ENCODE measurements around the gene MPP2.
"Not testable (repeated sequence)": the region's sequence is repeated elsewhere in the genome, so short reads cannot be mapped to it uniquely, and the experiment has no call there.

MPP2 gene

DNA sequence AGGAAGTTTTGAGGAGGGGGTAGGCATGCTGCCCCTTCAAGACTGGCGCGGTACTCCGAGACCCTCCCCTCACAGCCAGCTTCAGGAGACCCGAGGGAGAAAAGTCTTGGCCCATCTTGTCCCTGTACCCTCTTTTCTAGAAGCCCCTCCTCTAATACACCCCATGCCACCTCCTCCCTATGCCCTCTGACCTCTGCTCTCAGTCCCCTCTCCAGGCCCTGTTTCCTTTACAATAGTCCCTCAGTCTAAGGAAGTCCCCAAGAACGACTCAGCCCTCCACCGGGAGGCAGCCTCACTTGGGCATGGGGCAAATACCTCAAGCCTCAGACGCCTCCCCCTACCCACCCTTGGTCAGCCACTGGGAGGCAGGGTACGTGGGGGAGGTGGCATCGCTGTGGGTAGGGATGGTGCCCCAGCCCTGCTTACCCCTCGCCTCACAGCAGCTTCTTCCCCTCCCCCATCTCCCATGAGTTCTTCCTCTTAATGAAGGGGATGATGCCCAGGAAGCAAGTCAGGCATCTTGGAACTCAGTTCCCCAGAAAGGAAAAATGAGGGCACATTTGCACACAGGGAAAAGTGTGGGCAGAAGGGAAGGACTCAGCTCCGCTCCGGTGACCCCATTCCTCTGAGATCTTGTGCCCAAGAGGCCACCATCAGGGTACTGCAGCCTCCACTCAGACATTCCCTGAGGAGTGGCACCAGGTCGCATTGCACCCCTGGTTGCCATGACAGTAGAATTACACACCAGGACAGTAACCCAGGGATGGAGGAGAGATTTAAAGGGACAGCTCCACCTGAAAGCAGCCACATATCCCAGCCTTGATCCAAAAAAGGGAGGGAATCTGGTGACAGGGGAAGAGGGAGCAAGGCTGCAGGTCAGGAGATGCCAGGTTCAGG lies 6.2 kb downstream of the MPP2 start:
- DNase-seq = no peak

GRCh38 chr17:43900183-43900857 lies 7.0 kb downstream of the MPP2 start:
- peak; percentile 79 for DNase-seq

DNA sequence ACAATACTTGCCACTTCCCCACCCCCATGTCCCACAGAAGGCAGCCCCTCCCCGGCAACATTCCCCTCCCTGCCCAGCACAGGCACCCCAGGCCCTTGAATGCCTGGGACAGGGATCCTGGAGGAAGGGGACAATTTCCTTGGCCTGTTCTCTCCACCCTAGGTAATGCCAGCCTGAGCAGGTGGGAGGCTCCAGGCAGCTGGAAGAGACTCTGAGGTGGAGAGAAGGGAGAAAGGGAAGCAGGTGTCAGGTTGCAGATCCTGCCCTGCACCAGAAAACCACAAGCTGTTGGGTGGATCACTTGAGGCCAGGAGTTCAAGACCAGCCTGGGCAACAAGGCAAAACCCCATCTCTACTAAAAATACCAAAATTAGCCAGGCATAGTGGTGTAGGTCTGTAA lies 8.9 kb downstream of the MPP2 start:
- no peak for DNase-seq

DNA sequence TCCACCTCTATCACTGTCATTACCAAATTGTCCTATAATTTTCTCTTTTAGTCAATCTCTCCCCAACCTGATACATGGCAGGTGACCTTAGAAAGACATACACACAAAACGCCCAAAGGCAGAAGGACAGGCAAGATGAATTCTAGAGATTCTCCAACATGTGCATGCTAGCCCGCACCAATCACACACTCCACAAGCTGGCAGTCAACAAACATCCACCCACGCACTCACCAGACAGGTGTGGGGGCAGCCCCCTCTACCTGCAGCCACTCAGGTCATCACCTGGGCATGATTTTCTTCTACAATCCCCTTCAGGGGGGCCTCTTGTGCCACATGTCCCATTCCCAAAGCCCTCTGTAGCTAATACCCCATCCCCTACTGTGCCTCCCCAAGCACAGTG lies 9.5 kb downstream of the MPP2 start:
- DNase-seq = no peak

- not testable (repeated sequence) for DNase-seq
Measured at GRCh38 chr17:43894494-43894893, 12.8 kb downstream of the MPP2 start.

DNA sequence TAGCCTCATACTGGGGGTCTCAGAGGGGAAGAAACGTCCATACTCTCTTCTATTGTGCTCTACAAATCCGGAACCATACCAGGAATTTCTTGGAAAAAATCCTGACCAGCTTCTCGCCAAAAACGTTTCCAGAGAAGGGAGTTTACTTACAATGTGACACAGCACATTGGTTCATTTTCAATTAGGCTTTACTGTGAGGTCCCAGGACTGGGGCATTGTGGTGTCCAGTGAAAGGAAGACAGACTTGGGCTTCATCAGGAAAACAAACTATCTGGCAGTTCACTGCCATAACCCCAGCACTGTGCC lies 14.7 kb downstream of the MPP2 start:
- no peak for DNase-seq

GRCh38 chr17:43891851-43892646 lies 15.3 kb downstream of the MPP2 start:
- DNase-seq = no peak

DNA sequence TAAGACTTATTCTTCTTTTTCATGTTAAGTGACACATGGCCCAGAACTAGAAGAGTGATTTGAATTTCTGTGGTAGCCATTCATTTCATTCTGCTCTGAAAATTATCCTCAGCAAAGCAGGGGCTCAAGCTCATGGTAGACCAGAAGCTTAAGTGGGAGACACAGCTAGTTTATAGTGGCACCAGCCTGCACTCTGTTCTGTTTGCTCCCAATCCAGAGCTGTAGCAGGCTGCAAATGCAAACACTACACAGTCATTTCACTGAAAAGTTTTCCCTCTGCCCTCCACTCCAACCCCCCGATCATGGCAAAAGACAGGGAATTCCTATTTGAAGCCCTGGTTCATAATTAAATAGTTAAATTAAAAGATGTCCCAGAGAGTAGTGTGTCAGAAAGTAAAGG lies 17.1 kb downstream of the MPP2 start:
- DNase-seq = no peak

DNA sequence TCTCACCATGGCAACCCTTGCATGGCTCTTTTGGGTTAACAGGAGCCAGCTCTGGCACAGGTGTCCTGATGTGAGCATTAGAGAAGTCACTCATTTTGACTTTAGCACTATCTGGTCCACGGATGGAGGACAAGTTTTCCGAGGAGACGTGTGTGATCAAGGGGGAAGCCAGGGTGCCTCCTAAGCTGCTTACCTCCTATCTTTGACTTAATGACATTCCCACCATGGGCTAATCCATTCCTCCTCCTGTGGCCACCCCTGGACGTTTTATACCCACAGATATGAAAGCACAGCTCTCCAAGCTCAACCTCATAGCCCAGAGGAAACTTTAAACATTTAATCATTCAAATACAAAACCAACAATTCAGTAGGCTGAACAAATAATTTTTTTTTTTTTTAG lies 18.8 kb downstream of the MPP2 start:
- no peak for DNase-seq

- DNase-seq = no peak
Measured at GRCh38 chr17:43882761-43883415, 24.4 kb downstream of the MPP2 start.

- no peak for DNase-seq
Measured at GRCh38 chr17:43881758-43882505, 25.4 kb downstream of the MPP2 start.

GRCh38 chr17:43881181-43881580 lies 26.2 kb downstream of the MPP2 start:
- no peak for DNase-seq

GRCh38 chr17:43880420-43880991 lies 26.8 kb downstream of the MPP2 start:
- DNase-seq = peak; percentile 44

- DNase-seq = no peak
Measured at GRCh38 chr17:43879723-43880419, 27.5 kb downstream of the MPP2 start.

GRCh38 chr17:43878260-43879175 lies 28.8 kb downstream of the MPP2 start:
- DNase-seq = peak; percentile 66

DNA sequence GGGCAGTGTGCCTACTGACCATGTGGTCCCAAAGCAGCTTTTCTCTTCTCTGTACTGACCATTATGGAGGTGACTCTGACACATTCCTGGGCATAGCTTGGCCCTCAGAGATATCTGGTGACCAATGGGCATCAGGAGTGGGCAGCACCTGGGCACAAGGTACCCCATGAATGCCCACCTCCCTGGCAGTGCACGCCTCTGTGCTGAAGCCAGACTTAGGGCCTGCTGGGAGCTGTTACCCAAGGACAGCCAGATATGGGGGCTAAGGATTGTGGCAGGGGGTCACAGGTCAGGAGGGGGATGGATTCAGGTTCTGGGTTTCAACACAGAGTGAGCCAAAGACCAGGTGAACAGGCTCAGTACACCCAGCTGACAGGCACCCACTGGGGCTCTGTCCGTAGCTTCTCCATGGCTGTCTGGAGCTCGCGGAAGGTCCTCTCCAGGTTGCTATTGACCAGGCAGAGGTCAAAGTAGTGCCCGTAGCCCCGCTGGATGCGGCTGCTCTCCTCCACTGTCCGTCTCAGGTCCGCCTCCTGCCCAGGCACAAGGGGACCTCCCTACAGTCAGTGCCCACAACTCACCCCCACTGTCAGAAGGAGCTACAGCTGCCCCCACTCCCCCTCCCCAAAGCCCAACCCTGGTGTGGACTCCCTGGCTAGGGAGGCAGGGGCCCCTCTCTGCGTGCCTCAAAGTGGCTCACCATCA lies 29.7 kb downstream of the MPP2 start:
- no peak for DNase-seq

GRCh38 chr17:43877031-43877430 lies 30.3 kb downstream of the MPP2 start:
- no peak for DNase-seq

DNA sequence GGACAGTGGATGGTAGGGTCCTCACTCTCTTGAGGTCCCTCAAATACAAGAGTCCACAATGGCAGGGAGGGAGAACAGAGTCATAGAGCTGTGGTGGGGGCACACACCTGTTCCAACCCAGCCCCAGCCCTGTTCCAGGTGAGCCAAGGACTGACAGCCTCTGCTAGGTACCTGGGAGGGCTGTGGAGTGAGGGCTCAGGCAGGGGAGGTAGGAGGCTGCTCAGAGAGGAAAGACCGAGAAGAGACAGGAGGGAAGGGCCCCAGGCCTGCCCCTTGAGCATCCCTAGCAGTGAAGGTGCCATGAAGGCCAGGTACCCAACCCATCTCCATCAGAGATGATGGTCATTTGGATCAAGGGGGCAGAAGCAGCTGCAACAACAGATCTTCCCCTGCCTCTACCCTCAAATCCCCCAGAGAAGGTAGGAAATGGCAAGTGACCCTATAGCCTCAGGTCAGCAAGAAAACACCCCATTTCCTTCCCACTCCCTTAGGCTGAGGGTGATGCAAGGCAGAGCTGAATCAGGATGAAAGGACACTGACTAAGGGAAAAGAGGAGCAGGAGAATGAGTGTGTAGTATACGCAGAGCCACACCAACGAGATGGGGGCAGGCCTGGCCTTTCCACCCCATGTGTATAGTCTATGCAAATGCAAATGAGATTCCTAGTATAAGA lies 31.7 kb downstream of the MPP2 start:
- DNase-seq = no peak

DNA sequence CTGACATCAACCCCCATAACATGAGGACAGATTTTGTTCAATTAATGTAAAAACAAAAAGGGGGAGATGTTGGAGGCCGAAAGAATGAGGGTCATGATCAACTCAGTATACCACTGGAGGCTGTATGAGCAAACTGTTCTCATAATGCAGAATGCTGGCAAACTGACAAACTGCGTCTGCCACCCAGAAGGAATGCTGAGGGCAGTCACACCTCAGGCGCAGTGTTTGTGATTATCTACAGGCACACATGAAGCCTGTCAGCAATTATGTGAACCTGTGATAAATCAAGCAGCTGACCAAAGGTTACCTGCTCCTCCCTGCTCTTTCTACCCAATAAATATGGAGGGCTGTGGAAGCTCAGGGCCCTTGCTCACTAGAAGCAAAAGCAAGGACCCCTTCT lies 33.0 kb downstream of the MPP2 start:
- DNase-seq = no peak

Data from activated CD4-positive, alpha-beta T cell treated with anti-CD3 and anti-CD28 coated beads, Interleukin-2, amount 50 U/mL, for 1 hour (primary cell).